SK-N-SH (cell line): ENCODE data around the gene PGRMC2. TPM values are rescaled to one million over a fixed set of nuclear protein-coding genes. Genes with fewer than 3 reads are reported as not detected.
A peak's percentile ranks its signal among the peaks of the same experiment; 100 is the strongest.

Source experiments
- CTCF ChIA-PET: fragments of 300-600, 350-600 bp; formaldehyde crosslinking; extraction: SDS; loops from one replicate; lab custom pipeline; 2021; lab: Yijun Ruan, JAX
- POLR2A ChIA-PET: fragments of 350-600 bp; sonication (Branson Sonifier 250); formaldehyde crosslinking; extraction: SDS; loops from one replicate; lab custom pipeline; 2020; ENCODE audit warnings: antibody characterized with exemption, inconsistent platforms; lab: Yijun Ruan, JAX
- DNase-seq: peaks from one replicate; pipeline ENCODE4 v3.0.0; 2012
- H2AFZ ChIP-seq: fragments of 200-600 bp; sonication (generic); 2 replicates; pipeline ENCODE4 v1.8.1; 2016; ENCODE audit warnings: antibody characterized with exemption, mild to moderate bottlenecking, low read depth
- H3F3A ChIP-seq: fragments of 200-600 bp; sonication (generic); replicated peaks from 2 replicates; pipeline ENCODE3; 2016; ENCODE audit warnings: antibody characterized with exemption, mild to moderate bottlenecking; ENCODE audit not compliant: insufficient read depth
- H3K27ac ChIP-seq, 2 experiments: fragments of 200-500 bp in 1 of 2; fragments of 200-600 bp in 1 of 2; sonication (Bioruptor generic) in 1 of 2; sonication (generic), shearing (Covaris generic) in 1 of 2; 2 replicates each; pipeline versions ENCODE4 v1.5.1 to v1.6.1; 2014 to 2016; ENCODE audit warnings: low read depth in 2 of 2, inconsistent platforms in 1 of 2, low read length in 1 of 2, mild to moderate bottlenecking in 1 of 2, mixed read lengths in 1 of 2
- H3K27me3 ChIP-seq: fragments of 200-600 bp; sonication (generic), shearing (Covaris generic); 2 replicates; pipeline ENCODE4 v1.6.1; 2016; ENCODE audit warnings: mixed run types; ENCODE audit not compliant: insufficient read depth
- H3K36me3 ChIP-seq, 2 experiments: fragments of 200-500 bp in 1 of 2; fragments of 200-600 bp in 1 of 2; sonication (Bioruptor generic) in 1 of 2; sonication (generic) in 1 of 2; replicated peaks in 1 of 2; 2 replicates each; pipeline versions ENCODE3 to v1.5.1; 2014 to 2016; ENCODE audit warnings: low read length in 1 of 2, mild to moderate bottlenecking in 1 of 2; ENCODE audit not compliant: insufficient read depth in 2 of 2, control insufficient read depth in 1 of 2
- H3K4me1 ChIP-seq, 2 experiments: fragments of 200-500 bp in 1 of 2; fragments of 200-600 bp in 1 of 2; sonication (Bioruptor generic) in 1 of 2; sonication (generic), shearing (Covaris generic) in 1 of 2; 2 replicates each; pipeline versions ENCODE4 v1.5.1 to v1.6.1; 2014 to 2016; ENCODE audit warnings: low read depth in 1 of 2, low read length in 1 of 2, mixed run types in 1 of 2; ENCODE audit not compliant: insufficient read depth in 2 of 2, control insufficient read depth in 1 of 2
- H3K4me2 ChIP-seq: fragments of 200-600 bp; sonication (generic), shearing (Covaris generic); 2 replicates; pipeline ENCODE4 v1.6.1; 2017; ENCODE audit warnings: mixed run types
- H3K4me3 ChIP-seq, 2 experiments: fragments of 200-500 bp in 1 of 2; fragments of 200-600 bp in 1 of 2; sonication (Bioruptor generic) in 1 of 2; sonication (generic), shearing (Covaris generic) in 1 of 2; 2 replicates each; pipeline versions ENCODE4 v1.5.1 to v1.8.1; 2014 to 2016; ENCODE audit warnings: low read depth in 2 of 2, inconsistent platforms in 1 of 2, low read length in 1 of 2, mild to moderate bottlenecking in 1 of 2, mixed read lengths in 1 of 2, moderate library complexity in 1 of 2
- H3K79me2 ChIP-seq: fragments of 200-600 bp; sonication (generic); 2 replicates; pipeline ENCODE4 v1.8.1; 2017; ENCODE audit warnings: mild to moderate bottlenecking; ENCODE audit not compliant: insufficient read depth
- H3K9ac ChIP-seq: fragments of 200-600 bp; sonication (generic); 2 replicates; pipeline ENCODE4 v1.6.1; 2017; ENCODE audit warnings: mixed run types
- H3K9me2 ChIP-seq: fragments of 200-600 bp; sonication (generic); 2 replicates; pipeline ENCODE4 v1.6.1; 2017; ENCODE audit warnings: mixed run types
- H3K9me3 ChIP-seq: fragments of 200-600 bp; sonication (generic); 2 replicates; pipeline ENCODE4 v1.6.1; 2017; ENCODE audit warnings: mixed run types, mild to moderate bottlenecking, moderate library complexity
- H4K20me1 ChIP-seq: fragments of 200-600 bp; sonication (generic); 2 replicates; pipeline ENCODE4 v1.6.1; 2017; ENCODE audit warnings: mild to moderate bottlenecking, mixed run types; ENCODE audit not compliant: insufficient read depth
- ELF1 ChIP-seq: IDR thresholded peaks from 2 replicates; pipeline ENCODE4 v1.4.0; 2012
- MEF2A ChIP-seq: IDR thresholded peaks from 2 replicates; pipeline ENCODE4 v1.4.0; 2012; ENCODE audit warnings: low read depth, borderline replicate concordance
- MXI1 ChIP-seq: IDR thresholded peaks from 2 replicates; pipeline ENCODE4 v1.6.1; 2012; ENCODE audit warnings: mild to moderate bottlenecking, low read depth, low read length, improper control_type of control experiment
- REST ChIP-seq: IDR thresholded peaks from 2 replicates; pipeline ENCODE4 v1.6.1; 2012; ENCODE audit warnings: mild to moderate bottlenecking, low read depth, low read length, moderate library complexity
- SIN3A ChIP-seq: IDR thresholded peaks from 2 replicates; pipeline ENCODE4 v1.6.1; 2012; ENCODE audit warnings: low read depth, mild to moderate bottlenecking, low read length, moderate library complexity, borderline replicate concordance
- YY1 ChIP-seq: IDR thresholded peaks from 2 replicates; pipeline ENCODE4 v1.4.0; 2012; ENCODE audit warnings: low read depth, mild to moderate bottlenecking
- WGBS: methylation state at CpG from one replicate; pipeline ENCODE4 v1.1.6; 2017; ENCODE audit warnings: low lambda C conversion rate; 5-methylcytosine and 5-hydroxymethylcytosine counted together
- polyA plus RNA-seq, 3 experiments: library from polyadenylated mRNA; depleted of rRNA; stranded (reverse); fragments of >200 nt; gene quantifications; 2 replicates each; pipeline ENCODE4 v1.2.3, GENCODE V29; 2012
- TF ChIP-seq, protein P1 (sequence below): fragments of 150-350 bp; IDR thresholded peaks from 2 replicates; pipeline ENCODE4 v1.6.1; 2016; ENCODE audit warnings: mild to moderate bottlenecking, low read depth, low read length

Gene PGRMC2
- polyA plus RNA-seq, 1 of the 3 experiments (the other 2 are of a cell fraction): 18.2 TPM

- TF ChIP-seq YY1 (no peak), ELF1 (no peak), MXI1 (no peak), REST (no peak), MEF2A (no peak)
- TF ChIP-seq, protein P1, sequence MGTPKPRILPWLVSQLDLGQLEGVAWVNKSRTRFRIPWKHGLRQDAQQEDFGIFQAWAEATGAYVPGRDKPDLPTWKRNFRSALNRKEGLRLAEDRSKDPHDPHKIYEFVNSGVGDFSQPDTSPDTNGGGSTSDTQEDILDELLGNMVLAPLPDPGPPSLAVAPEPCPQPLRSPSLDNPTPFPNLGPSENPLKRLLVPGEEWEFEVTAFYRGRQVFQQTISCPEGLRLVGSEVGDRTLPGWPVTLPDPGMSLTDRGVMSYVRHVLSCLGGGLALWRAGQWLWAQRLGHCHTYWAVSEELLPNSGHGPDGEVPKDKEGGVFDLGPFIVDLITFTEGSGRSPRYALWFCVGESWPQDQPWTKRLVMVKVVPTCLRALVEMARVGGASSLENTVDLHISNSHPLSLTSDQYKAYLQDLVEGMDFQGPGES: no peak
Observed at GRCh38 chr4:128334256-128334655, 46.6 kb upstream of the PGRMC2 start (continued).

DNA sequence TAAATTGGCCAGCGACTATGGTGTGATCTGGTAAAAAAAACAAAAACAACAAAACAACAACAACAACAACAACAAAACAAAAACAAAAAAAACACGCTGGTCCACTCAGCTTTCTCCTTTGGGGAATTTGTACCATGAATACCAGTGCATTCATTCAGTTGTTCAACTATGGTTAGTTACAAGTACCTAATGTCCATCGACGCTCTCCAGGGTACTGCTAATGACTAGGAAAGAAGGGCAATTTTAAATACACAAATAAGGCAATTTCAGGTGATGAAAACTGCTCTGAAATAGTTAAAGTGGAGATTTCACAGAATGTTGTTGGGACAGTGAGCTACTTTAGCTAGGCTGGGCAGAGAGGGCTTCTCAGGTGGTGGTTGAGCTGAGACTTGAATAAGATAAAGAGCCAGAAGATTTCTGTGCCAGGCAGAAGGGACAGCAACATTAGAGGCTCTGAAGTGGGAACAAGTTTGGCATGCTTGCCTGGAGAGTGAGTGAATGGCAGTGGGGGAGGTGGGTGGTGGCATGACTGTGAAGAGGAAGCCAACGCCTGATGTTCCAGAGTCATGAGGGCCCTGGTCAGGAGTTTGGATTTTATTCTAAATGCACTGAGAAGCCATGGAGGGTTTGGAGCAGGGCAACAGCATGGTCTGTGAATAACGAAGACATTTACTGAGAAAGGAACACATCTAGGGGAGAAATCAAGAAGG lies 45.9 kb upstream of the PGRMC2 start:
- POLR2A ChIA-PET: no interaction called here

More for the DNA sequence above, 45.9 kb upstream of the PGRMC2 start:
- peak; percentile 88 for TF ChIP-seq REST
- no peak for TF ChIP-seq SIN3A
- no peaks in the 10 kb centered on the region for H3K79me2 ChIP-seq
- H3F3A ChIP-seq: peaks cover 8% of the 10 kb centered on the region
- no peak overlapping the region for H3K27ac ChIP-seq
- no peak overlapping the region for H2AFZ ChIP-seq
- H3K9me3 ChIP-seq: no peaks in the 10 kb centered on the region
- H3K4me1 ChIP-seq: peaks cover 0 to 3% of the 10 kb centered on the region in 2 experiments; a peak in 1 of 4 replicates
- no peaks in the 10 kb centered on the region for H3K9me2 ChIP-seq
- no peak for DNase-seq
- H3K36me3 ChIP-seq: no peaks in the 10 kb centered on the region
- WGBS: 83% methylated on average over 6 of the region's 6 CpGs
- H3K4me3 ChIP-seq: no peak overlapping the region
- H3K9ac ChIP-seq: no peak overlapping the region
- no peaks in the 10 kb centered on the region for H3K27me3 ChIP-seq
- no peak overlapping the region for H3K4me2 ChIP-seq
- CTCF ChIA-PET: interaction anchor here (1.3 kb wide), 1 partner anchor 12 kb away, joined by 8 read pairs; no protein-coding TSS in a partner anchor
- no peaks in the 10 kb centered on the region for H4K20me1 ChIP-seq
